Left kidney (tissue), 2 donors: ENCODE results near the gene ENO3. TPM values are rescaled to one million over a fixed set of nuclear protein-coding genes. Genes with fewer than 3 reads are reported as not detected.

ENCODE experiments used
- DNase-seq: peaks from one replicate; pipeline ENCODE4 v3.0.0-alpha.2; 2013
- polyA plus RNA-seq: library from polyadenylated mRNA; unstranded; fragments of 120-200 nt; gene quantifications from one replicate; pipeline ENCODE4 v1.2.1, GENCODE V29; 2013; ENCODE audit not compliant: insufficient read length

Gene ENO3
- polyA plus RNA-seq, 1 donor, result 23.4 TPM

DNA sequence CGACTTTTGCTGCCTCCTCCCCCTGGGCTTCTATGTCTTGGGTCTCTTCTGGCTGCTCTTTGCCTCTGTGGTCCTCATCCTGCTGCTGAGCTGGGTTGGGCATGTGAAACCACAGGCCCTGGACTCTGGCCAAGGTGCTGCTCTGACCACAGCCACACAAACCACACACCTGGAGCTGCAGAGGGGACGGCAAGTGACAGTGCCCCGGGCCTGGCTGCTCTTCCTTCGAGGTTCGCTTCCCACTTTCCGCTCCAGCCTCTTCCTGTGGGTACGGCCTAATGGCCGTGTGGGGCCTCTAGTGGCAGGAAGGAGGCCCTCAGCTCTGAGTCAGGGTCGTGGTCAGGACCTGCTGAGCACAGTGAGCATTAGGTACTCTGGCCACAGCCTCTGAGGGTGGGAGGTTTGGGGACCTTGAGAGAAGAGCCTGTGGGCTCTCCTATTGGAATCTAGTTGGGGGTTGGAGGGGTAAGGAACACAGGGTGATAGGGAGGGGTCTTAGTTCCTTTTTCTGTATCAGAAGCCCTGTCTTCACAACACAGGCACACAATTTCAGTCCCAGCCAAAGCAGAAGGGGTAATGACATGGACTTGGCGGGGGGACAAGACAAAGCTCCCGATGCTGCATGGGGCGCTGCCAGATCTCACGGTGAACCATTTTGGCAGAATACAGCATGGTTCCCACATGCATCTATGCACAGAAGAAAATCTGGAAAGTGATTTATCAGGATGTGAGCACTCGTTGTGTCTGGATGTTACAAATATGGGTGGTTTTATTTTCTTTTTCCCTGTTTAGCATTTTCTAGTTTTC lies 16.5 kb upstream of the ENO3 start:
- no peak for DNase-seq

DNA sequence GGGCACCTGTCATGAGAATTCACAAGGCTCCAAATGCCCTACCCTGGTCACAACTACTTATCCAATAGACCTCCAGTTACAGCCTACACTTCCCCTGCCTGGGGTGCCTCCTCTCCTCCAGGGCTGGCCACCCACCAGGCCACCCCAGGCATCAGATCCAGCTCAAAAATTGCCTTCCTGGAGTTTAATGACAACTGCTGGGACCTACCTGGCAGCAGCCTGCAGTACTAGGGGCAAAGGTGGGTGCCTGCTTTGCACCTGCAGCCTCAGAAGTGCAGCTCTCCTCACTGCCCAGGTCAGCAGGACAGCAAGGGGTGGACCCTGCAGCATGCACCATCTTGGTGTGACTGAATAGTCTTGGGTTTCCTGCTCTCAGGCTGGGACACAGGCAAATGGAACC lies 15.3 kb upstream of the ENO3 start:
- no peak for DNase-seq

- DNase-seq, result no peak
Measured at GRCh38 chr17:4936436-4936835, 14.5 kb upstream of the ENO3 start.

DNA sequence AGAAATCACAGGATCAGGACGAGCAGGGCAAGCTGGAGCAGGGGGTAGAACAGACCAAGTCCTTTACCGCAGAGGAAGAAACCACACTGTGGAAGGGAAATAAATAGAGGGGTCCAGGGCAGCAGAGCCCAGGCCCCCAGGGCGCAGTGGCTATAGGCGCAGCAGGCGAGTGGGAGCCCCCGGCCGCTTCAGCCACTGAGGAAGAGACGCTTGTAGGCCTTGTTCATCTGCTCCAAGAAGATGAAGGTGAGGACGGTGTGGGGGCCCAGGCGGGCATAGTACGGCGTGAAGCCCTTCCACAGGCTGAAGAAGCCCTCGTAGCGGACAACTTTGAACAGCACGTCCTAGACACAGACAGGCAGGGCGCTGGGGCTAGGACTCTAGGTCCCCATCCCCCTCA lies 13.4 kb upstream of the ENO3 start:
- no peak for DNase-seq

DNA sequence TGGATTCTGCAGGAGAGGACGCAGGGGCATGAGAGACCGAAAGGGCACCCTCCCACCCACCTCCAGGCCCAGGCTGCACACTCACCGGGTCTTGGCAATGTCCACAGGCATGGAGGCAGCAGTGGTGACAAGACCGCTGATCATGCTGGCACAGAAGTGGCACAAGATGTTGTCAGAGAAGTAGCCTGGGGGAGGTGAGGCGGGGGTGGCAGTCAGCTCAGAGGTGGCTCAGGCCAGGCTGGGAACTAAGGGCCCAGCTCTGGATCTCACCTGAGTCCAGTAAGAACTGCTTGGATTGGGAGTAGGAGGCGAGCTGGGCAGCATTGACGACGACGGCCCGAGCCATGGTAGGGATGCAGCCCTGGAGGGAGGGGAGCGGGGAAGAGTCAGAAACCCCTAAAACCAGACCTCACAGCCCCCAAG lies 12.8 kb upstream of the ENO3 start:
- no peak for DNase-seq

DNA sequence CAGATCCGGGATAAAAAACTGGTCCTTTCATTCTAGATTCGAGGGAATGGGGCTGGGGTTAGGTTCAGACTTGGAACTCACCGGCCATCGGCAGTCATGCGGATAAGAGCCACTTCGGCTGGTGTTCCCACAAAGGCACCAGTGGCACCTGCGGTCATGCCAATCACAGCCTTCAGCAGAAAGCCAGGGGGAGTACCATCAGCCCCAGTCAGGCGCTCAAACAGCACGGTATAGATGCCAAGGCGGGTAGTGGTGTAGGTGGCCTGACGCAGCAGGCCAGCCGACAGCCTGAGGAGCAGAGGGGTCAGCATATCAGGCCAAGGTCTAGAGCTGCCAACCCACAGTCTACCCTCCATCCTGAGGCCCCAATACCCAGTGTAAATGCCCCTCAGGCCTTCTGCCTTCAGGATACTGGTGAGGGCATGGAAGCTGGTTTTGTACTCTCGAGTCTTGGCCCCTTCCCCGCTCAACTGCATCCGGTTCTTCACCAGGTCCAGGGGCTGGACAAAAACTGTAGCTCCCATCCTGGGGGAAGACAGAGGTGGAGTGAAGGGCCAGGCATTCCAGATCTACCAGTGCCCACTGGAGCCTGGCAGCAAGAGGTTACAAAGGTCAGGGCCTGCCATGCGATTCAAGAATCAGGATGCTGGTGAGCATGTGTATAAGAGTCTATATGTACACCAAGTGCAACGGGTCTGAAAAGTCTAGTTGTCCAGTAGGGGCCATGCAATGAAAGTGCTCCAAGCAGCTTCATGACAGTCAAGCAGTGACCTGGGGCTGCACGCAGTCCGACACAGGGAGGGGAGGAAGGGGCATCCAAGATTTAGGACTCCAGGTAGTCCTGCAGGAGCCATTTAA lies 12.0 kb upstream of the ENO3 start:
- no peak for DNase-seq

- no peak for DNase-seq
Measured at GRCh38 chr17:4939546-4939795, 11.4 kb upstream of the ENO3 start.

- peak; percentile 100 for DNase-seq
Measured at GRCh38 chr17:4939796-4940554, 10.9 kb upstream of the ENO3 start, which contains the start of the genes RNF167 and SLC25A11. TSS of gene RNF167 (plus strand) at chr17:4940268. CDS start at chr17:4940910, 642 bp downstream. TSS of gene SLC25A11 (minus strand) at chr17:4940046. CDS start at chr17:4939910, 136 bp downstream.

DNA sequence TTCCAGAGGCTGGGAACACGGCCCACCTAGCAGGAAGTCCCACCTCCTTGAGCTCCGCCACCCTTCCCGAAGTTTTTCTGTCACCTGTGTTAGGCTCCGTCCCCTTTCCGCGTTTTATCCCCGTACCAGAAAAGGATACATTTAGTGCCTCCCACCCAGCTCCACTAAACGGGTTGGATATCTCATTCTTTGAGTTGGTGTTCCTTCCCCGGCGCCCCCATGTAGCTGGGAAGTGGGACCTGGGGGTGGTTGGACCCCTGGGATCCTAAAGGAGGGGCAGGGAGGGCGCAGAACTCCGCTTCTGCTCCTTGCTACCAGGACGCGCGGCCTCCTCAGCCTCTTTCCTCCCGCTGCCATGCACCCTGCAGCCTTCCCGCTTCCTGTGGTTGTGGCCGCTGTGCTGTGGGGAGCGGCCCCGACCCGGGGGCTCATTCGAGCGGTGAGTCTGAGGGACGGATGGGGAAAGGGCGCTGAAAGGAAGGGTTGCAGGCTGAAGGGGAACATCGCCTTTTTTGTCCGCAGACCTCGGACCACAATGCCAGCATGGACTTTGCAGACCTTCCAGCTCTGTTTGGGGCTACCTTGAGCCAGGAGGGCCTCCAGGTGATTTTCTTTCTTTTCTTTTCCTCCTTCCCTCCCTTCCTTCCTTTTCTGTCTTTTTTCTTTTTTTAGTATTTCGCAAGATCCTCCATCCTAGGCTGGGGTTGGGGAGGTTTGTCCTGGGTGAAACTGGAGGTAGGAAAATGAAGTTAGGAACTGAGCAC lies 10.2 kb upstream of the ENO3 start:
- DNase-seq, result no peak

GRCh38 chr17:4941319-4941610 lies 9.7 kb upstream of the ENO3 start:
- DNase-seq, result no peak

GRCh38 chr17:4942760-4943508 lies 8.0 kb upstream of the ENO3 start:
- no peak for DNase-seq

- DNase-seq, result no peak
Measured at GRCh38 chr17:4944163-4944553, 6.8 kb upstream of the ENO3 start.

DNA sequence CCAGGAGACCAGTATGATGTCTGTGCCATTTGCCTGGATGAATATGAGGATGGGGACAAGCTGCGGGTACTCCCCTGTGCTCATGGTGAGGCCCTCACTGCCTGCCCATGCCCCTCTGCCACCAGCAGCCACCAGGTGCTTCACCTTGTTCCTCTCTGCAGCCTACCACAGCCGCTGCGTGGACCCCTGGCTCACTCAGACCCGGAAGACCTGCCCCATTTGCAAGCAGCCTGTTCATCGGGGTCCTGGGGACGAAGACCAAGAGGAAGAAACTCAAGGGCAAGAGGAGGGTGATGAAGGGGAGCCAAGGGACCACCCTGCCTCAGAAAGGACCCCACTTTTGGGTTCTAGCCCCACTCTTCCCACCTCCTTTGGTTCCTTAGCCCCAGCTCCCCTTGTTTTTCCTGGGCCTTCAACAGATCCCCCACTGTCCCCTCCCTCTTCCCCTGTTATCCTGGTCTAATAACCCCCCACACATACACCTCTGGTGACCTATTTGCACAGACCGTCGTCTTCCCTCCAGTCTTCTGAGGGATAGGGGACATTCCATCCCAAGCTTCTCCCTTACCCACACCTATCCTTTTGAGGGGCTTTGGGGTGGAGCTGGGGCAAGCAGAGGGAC lies 6.3 kb upstream of the ENO3 start:
- no peak for DNase-seq

DNA sequence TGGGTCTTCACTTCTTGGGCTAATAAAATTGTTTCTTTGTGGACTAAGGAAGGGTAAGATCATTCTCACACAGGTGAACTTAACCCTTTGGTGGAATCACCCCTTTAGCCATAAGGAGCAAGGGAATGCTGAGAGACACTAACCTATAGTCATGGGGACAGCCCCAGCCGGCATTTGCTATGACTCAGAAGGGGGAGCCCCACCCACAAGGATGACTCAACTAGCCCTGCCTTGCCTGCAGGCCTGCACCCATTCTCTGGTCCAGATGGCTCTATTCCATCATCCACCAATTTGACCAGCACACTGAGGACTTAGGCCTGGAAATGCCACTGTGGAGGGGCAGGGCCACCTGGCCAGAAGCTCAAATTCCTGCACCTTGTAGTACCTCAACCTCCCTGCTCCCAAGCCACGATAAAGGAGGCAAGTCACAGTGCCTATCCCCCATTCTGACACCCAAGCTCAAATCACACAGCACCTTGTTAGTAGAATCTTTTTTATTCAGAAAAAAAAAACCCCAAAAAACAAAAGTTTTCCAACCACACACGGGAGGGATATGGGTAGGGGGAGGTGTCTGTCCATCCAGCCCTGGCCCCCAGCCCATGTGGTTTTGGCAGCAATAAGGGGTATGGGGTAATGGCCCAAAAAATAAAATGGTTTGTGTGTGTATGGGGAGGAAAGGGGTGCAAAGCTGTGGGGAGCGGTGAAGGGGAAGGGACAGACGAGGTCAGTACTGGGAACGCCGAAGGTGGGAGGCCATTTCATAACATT lies 5.6 kb upstream of the ENO3 start:
- no peak for DNase-seq

DNA sequence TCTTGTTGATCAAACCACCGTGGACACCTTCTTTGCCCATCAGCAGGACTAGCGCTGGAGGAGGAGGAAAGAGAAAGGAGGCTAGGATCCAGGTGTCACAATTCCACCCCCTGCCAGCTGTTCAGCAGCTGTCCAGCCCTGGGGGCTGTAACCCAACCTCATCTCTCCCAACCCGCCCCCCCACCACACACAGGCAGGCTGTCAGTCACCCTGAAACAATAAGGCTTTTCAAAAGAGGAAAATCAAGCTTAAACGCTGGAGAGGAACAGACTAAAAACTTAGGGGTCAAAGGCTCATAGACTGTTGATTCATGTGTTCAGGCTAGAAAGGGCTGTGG lies 5.0 kb upstream of the ENO3 start:
- no peak for DNase-seq

- no peak for DNase-seq
Measured at GRCh38 chr17:4946312-4946976, 4.5 kb upstream of the ENO3 start.

DNA sequence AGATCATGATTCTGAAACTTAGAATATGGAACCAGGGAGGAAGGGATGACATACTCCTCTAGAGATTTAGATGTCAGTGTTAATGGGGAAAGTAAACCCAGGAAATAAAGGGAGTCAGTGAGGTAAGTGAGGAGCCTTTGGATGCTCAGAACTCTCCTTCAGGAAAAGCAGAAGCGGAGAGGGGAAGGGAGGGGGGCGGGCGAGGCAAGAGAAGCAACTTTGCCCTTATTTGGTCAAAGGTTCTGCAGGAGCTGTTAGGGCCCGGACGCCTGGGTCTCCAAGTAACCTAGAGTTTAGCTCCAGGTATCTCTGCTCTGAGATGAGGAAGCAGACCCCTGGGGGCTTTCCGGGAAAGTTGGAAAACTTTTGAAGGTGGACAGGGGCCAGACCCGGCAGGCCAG lies 3.9 kb upstream of the ENO3 start:
- DNase-seq, result no peak

GRCh38 chr17:4947411-4948165 lies 3.3 kb upstream of the ENO3 start:
- DNase-seq, result no peak
